ENCODE results near the gene UVSSA. TPM values are rescaled to one million over a fixed set of nuclear protein-coding genes. Genes with fewer than 3 reads are reported as not detected.

Gene UVSSA
- total RNA-seq, 2 experiments from 2014 or later: 16.7 to 17.0 TPM

DNA sequence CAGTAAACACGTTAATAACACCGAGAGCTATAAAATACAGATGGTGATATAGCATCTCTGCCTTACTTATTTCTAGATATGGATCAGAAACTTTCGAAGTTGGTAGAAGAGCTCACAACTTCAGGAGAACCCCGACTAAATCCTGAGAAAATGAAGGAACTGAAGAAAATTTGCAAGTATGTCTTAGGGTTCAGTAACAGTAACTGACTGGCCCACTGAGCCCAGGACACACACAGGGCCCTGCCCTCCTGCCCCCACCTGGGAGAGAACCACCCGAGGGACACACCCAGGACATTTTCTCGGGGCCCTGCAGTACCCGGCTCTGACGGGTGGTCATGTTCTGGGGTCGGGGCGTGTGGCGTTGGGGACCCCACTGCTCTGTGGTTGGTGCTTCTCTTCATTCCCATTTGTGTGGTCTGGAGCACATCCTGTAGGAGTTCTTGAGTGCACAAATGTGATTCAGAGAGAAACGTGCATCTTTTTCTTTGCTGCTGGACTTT, 1.1 kb downstream of the UVSSA start:
- peaks cover 11% of the 10 kb centered on the region for H3K36me3 Mint-ChIP-seq (ENCODE audit: low read depth)
- no peaks in the 10 kb centered on the region for H3K27me3 Mint-ChIP-seq (ENCODE audit: low read depth)
- ChIA-PET POLR2A (interaction anchor here (0.8 to 4.9 kb wide), 10 partner anchors 16 to 211 kb away, joined by 3 to 37 read pairs (median 6); partner anchors contain the start of genes CTBP1 and MAEA), CTCF (interaction anchor here (0.9 to 5.7 kb wide), 11 partner anchors 8 to 218 kb away, joined by 3 to 32 read pairs (median 12); partner anchors contain the start of gene MAEA)
- ATAC-seq (no peak), DNase-seq (no peak)
- H3K27ac Mint-ChIP-seq: peak overlapping the region; percentile 97
- H3K4me1 Mint-ChIP-seq (ENCODE audit: low read depth): peaks cover 47% of the 10 kb centered on the region
- H3K9me3 Mint-ChIP-seq (ENCODE audit: insufficient read depth): no peaks in the 10 kb centered on the region
- H3K4me3 Mint-ChIP-seq: peak overlapping the region; percentile 85

DNA sequence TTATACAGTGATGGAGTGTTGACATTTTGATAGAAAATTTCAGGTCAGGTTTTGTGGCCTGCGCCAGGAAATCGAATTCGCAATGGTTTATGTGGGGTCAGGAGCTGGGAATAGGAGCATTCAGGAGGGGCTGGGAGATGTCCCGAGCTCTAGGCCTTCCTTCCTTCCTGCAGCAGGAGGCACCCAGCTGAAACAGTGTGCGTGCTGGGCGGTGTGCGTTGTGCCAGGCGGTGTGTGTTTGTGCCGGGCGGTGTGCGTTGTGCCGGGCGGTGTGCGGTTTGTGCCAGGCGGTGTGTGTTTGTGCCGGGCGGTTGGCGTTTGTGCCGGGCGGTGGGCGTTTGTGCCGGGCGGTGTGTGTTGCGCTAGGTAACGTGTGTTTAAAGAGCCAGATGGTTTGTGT, 1.7 kb downstream of the UVSSA start:
- H3K4me3 Mint-ChIP-seq: peak overlapping the region; percentile 85
- DNase-seq: no peak
- peaks cover 46% of the 10 kb centered on the region for H3K4me1 Mint-ChIP-seq (ENCODE audit: low read depth)

DNA sequence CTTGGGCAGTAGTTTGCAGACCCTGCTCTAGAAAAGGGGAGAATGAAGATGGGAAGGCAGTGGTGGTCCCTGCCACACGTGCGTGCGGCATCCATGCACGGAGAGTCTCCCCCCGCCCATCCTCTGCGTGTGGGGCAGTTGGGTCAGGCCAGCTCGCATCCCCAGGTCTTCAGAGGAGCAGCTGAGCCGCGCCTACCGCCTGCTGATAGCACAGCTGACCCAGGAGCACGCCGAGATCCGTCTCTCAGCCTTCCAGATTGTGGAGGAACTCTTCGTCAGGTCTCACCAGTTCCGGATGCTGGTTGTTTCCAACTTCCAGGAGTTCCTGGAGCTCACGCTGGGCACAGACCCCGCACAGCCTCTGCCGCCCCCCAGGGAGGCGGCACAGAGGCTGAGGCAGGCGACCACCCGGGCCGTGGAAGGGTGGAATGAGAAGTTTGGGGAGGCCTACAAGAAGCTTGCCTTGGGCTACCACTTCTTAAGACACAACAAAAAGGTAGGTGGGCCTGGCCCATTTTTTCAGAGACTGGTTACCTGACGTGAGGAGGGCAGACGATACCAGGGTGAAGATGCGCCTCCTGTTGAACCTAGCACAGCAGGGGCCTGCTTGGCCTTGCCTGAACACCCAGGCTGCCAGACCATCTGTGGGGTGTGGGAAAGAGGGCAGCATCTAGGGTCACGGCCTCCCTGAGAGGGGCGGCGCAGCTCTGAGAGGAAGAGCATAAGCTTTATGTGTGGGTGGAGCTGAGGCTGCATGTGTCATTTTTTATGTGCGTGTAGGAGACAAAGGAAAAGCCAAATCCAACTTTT, 2.6 kb downstream of the UVSSA start:
- no peak for ATAC-seq
- Mint-ChIP-seq H3K4me1 (ENCODE audit: low read depth) (peaks cover 41% of the 10 kb centered on the region), H3K9me3 (ENCODE audit: insufficient read depth) (no peaks in the 10 kb centered on the region), H3K36me3 (ENCODE audit: low read depth) (peaks cover 9% of the 10 kb centered on the region), H3K27me3 (ENCODE audit: low read depth) (no peaks in the 10 kb centered on the region), H3K4me3 (no peak overlapping the region), H3K27ac (peak overlapping the region; percentile 73)
- POLR2A ChIA-PET: interaction anchor here (0.7 to 4.9 kb wide), 5 partner anchors 21 to 103 kb away, joined by 3 to 37 read pairs (median 3); partner anchors contain the start of genes CTBP1 and MAEA
- CTCF ChIA-PET: interaction anchor here (0.9 to 5.7 kb wide), 5 partner anchors 40 to 218 kb away, joined by 3 to 32 read pairs (median 13); partner anchors contain the start of gene MAEA
- no peak for DNase-seq

More for the DNA sequence above, 1.7 kb downstream of the UVSSA start:
- peak overlapping the region; percentile 97 for H3K27ac Mint-ChIP-seq
- no peaks in the 10 kb centered on the region for H3K27me3 Mint-ChIP-seq (ENCODE audit: low read depth)
- POLR2A ChIA-PET: interaction anchor here (0.7 to 4.9 kb wide), 4 partner anchors 21 to 102 kb away, joined by 3 to 37 read pairs (median 6); partner anchors contain the start of gene MAEA
- ATAC-seq: no peak
- peaks cover 11% of the 10 kb centered on the region for H3K36me3 Mint-ChIP-seq (ENCODE audit: low read depth)
- CTCF ChIA-PET: interaction anchor here (1.1 to 5.7 kb wide), 5 partner anchors 40 to 212 kb away, joined by 3 to 32 read pairs (median 7); partner anchors contain the start of gene MAEA
- no peaks in the 10 kb centered on the region for H3K9me3 Mint-ChIP-seq (ENCODE audit: insufficient read depth)

DNA sequence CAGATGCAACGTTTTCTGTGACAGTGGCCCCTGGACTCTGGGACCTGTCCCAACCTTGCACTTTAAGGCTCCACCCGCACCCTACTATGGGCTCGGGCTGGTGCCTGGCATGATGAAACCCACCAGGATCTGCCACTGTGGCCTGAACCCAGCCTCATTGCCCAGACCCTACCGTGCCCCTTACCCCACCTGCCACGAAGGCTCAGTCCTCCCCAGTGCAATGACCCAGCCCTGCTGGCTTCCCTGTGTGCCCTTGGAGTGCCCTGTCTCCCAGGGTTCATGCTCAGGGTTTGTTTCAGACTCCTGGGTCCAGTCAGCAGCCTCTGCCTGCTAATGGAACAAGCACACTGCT, 3.1 kb downstream of the UVSSA start:
- peaks cover 3% of the 10 kb centered on the region for H3K36me3 Mint-ChIP-seq (ENCODE audit: low read depth)
- H3K9me3 Mint-ChIP-seq (ENCODE audit: insufficient read depth): no peaks in the 10 kb centered on the region
- no peaks in the 10 kb centered on the region for H3K27me3 Mint-ChIP-seq (ENCODE audit: low read depth)
- no peak overlapping the region for H3K4me3 Mint-ChIP-seq
- peaks cover 35% of the 10 kb centered on the region for H3K4me1 Mint-ChIP-seq (ENCODE audit: low read depth)
- no peak for DNase-seq
- POLR2A ChIA-PET: interaction anchor here (1.1 kb wide), 1 partner anchor 101 kb away, joined by 3 read pairs; the partner anchor contains the start of gene CTBP1
- CTCF ChIA-PET: interaction anchor here (0.9 to 4.6 kb wide), 6 partner anchors 41 to 255 kb away, joined by 3 to 23 read pairs (median 4); no protein-coding TSS in a partner anchor
- no peak for ATAC-seq
- H3K27ac Mint-ChIP-seq: peak overlapping the region; percentile 4

DNA sequence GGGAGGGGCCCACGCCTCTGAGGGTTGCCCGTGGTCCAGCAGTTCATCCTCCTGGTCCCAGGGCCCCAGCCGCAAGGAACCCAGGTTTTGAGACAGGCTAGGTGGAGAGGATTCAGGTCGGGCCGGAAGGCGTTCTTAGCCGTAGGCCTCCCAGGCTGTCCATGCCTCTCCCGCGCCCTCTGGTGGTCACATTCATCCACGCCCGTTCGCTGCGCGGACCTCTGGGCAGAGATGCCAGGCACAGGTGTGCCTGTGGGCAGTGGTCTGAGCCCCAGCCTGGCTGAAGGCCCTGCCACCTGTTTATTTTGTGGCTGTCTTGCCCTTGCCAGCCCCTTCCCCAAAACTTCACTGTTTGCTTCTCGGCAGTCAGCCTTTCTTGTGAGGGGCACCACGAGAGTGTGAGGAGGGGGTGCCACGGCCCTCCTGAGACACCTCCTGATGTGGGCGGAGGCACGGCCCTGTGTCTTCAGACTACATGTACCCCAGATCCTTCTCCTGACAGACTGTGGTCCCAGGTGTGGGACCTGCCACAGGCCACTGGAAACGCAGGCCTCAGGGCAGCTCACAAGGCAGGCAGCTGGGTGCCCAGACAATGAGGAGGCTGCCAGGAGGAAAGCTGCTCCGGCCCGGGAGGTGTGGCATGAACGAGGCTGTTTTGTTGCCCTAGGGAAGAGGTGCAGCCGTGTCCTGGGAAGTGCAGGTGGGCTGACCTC, 5.0 kb downstream of the UVSSA start:
- Mint-ChIP-seq H3K27ac (peak overlapping the region; percentile 58), H3K27me3 (ENCODE audit: low read depth) (no peaks in the 10 kb centered on the region), H3K36me3 (ENCODE audit: low read depth) (peaks cover 3% of the 10 kb centered on the region), H3K9me3 (ENCODE audit: insufficient read depth) (no peaks in the 10 kb centered on the region), H3K4me3 (no peak overlapping the region), H3K4me1 (ENCODE audit: low read depth) (peaks cover 28% of the 10 kb centered on the region)
- ChIA-PET POLR2A (interaction anchor here (1.3 kb wide), 1 partner anchor 62 kb away, joined by 4 read pairs; the partner anchor contains the start of gene MAEA), CTCF (interaction anchor here (0.9 to 2.5 kb wide), 4 partner anchors 9 to 215 kb away, joined by 3 to 10 read pairs (median 6); no protein-coding TSS in a partner anchor)
- DNase-seq (peak; percentile 93), ATAC-seq (peak; percentile 48)

DNA sequence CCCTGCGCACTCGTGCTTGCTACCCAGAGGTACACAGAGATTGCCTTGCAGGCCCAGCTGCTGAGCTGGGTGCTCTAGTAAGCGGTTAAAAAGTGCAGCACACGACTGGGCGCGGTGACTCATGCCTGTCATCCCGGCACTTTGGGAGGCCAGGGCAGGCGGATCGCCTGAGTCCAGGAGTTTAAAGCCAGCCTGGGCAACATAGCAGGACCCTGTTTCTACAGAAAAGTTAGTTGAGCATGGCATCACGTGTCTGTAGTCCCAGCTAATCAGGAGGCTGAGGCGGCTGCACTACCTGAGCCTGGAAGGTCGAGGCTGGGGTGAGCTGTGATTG, 5.5 kb downstream of the UVSSA start:
- no peak for DNase-seq
- H3K27me3 Mint-ChIP-seq (ENCODE audit: low read depth): no peaks in the 10 kb centered on the region
- H3K4me1 Mint-ChIP-seq (ENCODE audit: low read depth): peaks cover 28% of the 10 kb centered on the region
- no peaks in the 10 kb centered on the region for H3K9me3 Mint-ChIP-seq (ENCODE audit: insufficient read depth)
- POLR2A ChIA-PET: interaction anchor here (1.3 kb wide), 1 partner anchor 63 kb away, joined by 4 read pairs; the partner anchor contains the start of gene MAEA
- no peak for ATAC-seq
- CTCF ChIA-PET: interaction anchor here (0.9 to 2.5 kb wide), 4 partner anchors 8 to 215 kb away, joined by 3 to 10 read pairs (median 6); no protein-coding TSS in a partner anchor
- H3K36me3 Mint-ChIP-seq (ENCODE audit: low read depth): peaks cover 3% of the 10 kb centered on the region
- H3K4me3 Mint-ChIP-seq: no peak overlapping the region
- no peak overlapping the region for H3K27ac Mint-ChIP-seq

DNA sequence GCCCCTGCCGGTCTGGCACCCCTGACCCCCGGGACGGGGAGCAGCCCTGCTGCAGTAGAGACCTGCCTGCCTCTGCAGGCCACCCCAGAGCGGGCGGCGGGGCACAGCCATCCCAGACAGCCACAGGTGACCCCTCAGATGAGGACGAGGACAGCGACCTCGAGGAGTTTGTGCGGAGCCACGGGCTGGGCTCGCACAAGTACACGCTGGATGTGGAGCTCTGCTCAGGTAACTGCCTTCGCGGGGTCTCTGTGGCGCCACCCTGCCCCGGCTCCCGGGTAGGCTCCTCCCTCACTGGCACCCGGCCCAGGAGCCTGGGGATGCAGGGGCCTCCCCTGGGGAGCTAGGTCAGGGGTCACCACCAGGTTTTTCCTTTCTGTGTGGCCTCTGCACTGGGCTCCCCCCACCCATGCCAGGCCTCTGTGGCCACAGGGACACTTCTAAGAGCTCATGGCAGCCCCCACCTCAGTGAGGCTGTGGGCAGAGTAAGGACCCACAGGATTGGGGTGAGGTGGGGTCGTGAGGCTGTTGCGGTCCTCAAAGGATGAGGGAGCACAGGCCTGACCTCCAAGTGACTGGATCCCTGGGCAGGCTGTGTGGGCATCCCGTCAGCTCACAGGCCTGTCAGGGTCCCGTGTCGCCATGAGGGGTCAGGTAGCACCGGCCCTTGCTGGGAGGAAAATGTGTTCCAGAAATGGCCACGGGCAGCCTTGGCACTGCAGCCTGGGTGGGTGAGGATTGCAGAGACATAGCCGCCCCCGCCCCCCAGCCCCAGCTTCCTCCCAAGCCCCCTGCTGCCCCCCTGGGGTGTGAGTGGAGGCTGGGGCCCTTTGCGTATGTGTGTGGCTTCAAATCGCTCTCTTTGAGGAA, 6.4 kb downstream of the UVSSA start:
- Mint-ChIP-seq H3K27me3 (ENCODE audit: low read depth) (no peaks in the 10 kb centered on the region), H3K4me3 (no peak overlapping the region), H3K27ac (no peak overlapping the region), H3K9me3 (ENCODE audit: insufficient read depth) (no peaks in the 10 kb centered on the region), H3K4me1 (ENCODE audit: low read depth) (peaks cover 21% of the 10 kb centered on the region), H3K36me3 (ENCODE audit: low read depth) (peaks cover 3% of the 10 kb centered on the region)
- DNase-seq: no peak
- ChIA-PET POLR2A (interaction anchor here (1.3 kb wide), 1 partner anchor 64 kb away, joined by 4 read pairs; the partner anchor contains the start of gene MAEA), CTCF (interaction anchor here (0.9 to 2.5 kb wide), 4 partner anchors 7 to 216 kb away, joined by 3 to 10 read pairs (median 6); no protein-coding TSS in a partner anchor)
- ATAC-seq: no peak

DNA sequence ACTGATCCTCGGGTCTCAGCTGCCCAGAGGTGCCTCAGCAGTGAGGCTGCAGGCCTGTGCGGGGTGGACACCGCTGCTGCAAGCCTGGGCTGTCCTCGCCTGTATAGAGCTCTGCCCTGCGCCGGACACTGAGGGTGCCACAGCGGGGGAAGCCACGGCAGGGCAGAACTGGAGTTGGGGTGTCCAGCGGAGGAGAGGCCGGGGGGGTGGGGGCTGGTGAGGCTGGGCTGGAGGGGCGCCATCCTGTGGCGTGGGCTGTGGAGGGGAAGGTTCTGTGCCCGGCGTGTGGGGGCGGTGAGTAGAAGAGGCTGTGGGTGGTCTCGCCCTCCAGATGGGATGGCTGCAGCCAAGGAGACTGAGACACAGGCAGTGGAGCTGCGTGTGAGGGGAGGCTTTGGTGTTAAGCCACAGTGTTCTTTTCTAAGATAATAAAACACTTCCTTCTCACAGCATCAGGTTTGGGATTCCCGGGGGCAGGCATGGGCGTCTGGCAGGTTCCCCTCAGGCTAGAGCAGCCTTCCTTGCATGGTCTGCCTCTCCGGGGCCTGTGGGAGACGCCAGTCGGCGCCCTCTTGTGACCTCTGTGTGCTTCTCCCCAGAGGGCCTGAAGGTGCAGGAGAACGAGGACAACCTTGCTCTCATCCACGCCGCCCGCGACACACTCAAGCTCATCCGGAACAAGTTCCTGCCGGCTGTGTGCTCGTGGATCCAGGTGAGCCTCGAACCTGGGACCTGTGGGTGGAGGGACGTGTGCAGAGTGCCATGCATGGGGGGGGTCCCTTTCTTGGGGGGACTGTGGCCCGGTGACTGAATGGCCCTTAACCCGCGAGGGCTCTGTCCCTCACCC, 7.4 kb downstream of the UVSSA start:
- Mint-ChIP-seq H3K4me3 (no peak overlapping the region), H3K4me1 (ENCODE audit: low read depth) (peaks cover 13% of the 10 kb centered on the region), H3K9me3 (ENCODE audit: insufficient read depth) (no peaks in the 10 kb centered on the region), H3K36me3 (ENCODE audit: low read depth) (no peaks in the 10 kb centered on the region), H3K27ac (no peak overlapping the region), H3K27me3 (ENCODE audit: low read depth) (no peaks in the 10 kb centered on the region)
- ChIA-PET POLR2A (no interaction called here), CTCF (interaction anchor here (2.0 to 4.2 kb wide), 3 partner anchors 8 to 275 kb away, joined by 10 to 19 read pairs (median 18); partner anchors contain the start of gene UVSSA)
- no peak for DNase-seq
- ATAC-seq: no peak

DNA sequence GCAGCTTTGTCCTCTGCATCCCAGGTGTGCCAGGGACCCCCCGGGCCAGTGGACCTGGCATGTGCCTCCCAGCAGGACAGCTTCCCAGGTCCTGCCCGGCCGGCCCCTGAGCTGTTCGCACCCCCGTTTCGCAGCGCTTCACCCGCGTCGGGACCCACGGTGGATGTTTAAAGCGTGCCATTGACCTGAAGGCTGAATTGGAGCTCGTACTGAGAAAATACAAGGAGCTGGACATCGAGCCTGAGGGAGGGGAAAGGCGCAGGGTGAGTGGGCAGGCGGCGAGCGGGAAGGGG, 7.9 kb downstream of the UVSSA start:
- H3K4me1 Mint-ChIP-seq (ENCODE audit: low read depth): peaks cover 13% of the 10 kb centered on the region
- H3K4me3 Mint-ChIP-seq: no peak overlapping the region
- DNase-seq (no peak), ATAC-seq (no peak)
- ChIA-PET POLR2A (no interaction called here), CTCF (interaction anchor here (2.0 to 4.2 kb wide), 2 partner anchors 8 to 275 kb away, joined by 18 to 19 read pairs; partner anchors contain the start of gene UVSSA)
- no peaks in the 10 kb centered on the region for H3K36me3 Mint-ChIP-seq (ENCODE audit: low read depth)
- no peaks in the 10 kb centered on the region for H3K9me3 Mint-ChIP-seq (ENCODE audit: insufficient read depth)
- H3K27ac Mint-ChIP-seq: no peak overlapping the region
- no peaks in the 10 kb centered on the region for H3K27me3 Mint-ChIP-seq (ENCODE audit: low read depth)

DNA sequence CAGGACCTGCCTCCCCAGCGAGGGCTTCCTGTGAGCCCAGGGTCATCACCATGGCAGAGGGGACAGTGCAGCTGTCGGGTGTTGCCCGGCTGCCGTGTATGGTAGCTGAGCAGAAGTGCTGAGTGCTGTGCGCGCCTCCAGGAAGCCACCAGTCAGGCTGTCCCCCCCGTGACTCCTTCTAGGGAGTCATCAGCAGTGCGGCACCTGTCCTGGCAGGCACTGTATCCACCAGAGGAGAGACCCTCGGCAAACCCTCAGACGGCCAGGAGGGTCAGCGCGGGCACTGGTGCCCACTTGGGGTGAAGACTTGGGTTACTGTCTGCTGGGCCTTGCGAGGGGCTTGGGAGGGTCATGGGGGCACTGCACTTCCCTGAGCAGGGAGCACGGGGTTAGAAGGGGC, 8.4 kb downstream of the UVSSA start:
- Mint-ChIP-seq H3K36me3 (ENCODE audit: low read depth) (no peaks in the 10 kb centered on the region), H3K27me3 (ENCODE audit: low read depth) (no peaks in the 10 kb centered on the region), H3K4me3 (no peak overlapping the region), H3K27ac (no peak overlapping the region), H3K9me3 (ENCODE audit: insufficient read depth) (no peaks in the 10 kb centered on the region), H3K4me1 (ENCODE audit: low read depth) (peaks cover 9% of the 10 kb centered on the region)
- DNase-seq: no peak
- ChIA-PET POLR2A (interaction anchor here (1.1 to 1.5 kb wide), 2 partner anchors 87 to 274 kb away, joined by 3 read pairs; no protein-coding TSS in a partner anchor), CTCF (interaction anchor here (0.8 to 4.2 kb wide), 7 partner anchors 9 to 274 kb away, joined by 3 to 19 read pairs (median 5); partner anchors contain the start of gene UVSSA)
- no peak for ATAC-seq

Data from activated CD8-positive, alpha-beta T cell treated with anti-CD3 and anti-CD28 coated beads, Interleukin-2, amount 10 ng/mL, durations not matched to agents 7 days and 5 days (primary cell).